Caco-2 (cell line): ENCODE results near the gene BLZF1. TPM values are rescaled to one million over a fixed set of nuclear protein-coding genes. Genes with fewer than 3 reads are reported as not detected.

Experiments
- BruUV-seq: library from RNA; stranded (reverse); fragments of 400-500 nt; replicated peaks from 2 replicates; lab custom pipeline; 2021; lab: Mats Ljungman, UMichigan
- CTCF ChIA-PET: fragments of 300-600 bp; sonication (Branson Sonifier 250); formaldehyde crosslinking; loops from one replicate; lab custom pipeline; 2022; ENCODE audit warnings: antibody characterized with exemption; lab: Charles Lee
- POLR2A ChIA-PET: fragments of 300-600 bp; sonication (Branson Sonifier 250); formaldehyde crosslinking; loops from one replicate; lab custom pipeline; 2022; ENCODE audit warnings: antibody characterized with exemption; lab: Charles Lee
- DNase-seq, 2 experiments: peaks; one replicate each; pipeline versions ENCODE4 v3.0.0 to v3.0.0-alpha.2; 2020 to 2022
- H3K27me3 ChIP-seq: replicated peaks from 2 replicates; pipeline ENCODE4 v1.6.0; 2011; ENCODE audit warnings: low read length; ENCODE audit not compliant: control insufficient read depth, insufficient read depth
- H3K36me3 ChIP-seq: 2 replicates; pipeline ENCODE4 v1.5.1; 2011; ENCODE audit warnings: low read length; ENCODE audit not compliant: control insufficient read depth, insufficient read depth
- H3K4me1 ChIP-seq: fragments of 250-450 bp; sonication (Bioruptor Pico); 2 replicates; pipeline ENCODE4 v1.5.1; 2020; ENCODE audit warnings: mild to moderate bottlenecking
- H3K4me3 ChIP-seq: 2 replicates; pipeline ENCODE4 v1.5.1; 2011; ENCODE audit warnings: low read depth, mild to moderate bottlenecking, control low read depth, low read length
- H3K9me3 ChIP-seq: fragments of 250-450 bp; sonication (Bioruptor Pico); 2 replicates; pipeline ENCODE4 v1.5.1; 2020; ENCODE audit warnings: mild to moderate bottlenecking, moderate library complexity
- H3K27ac Mint-ChIP-seq: one replicate; pipeline ENCODE4 v1.8.0; 2022; ENCODE audit warnings: mixed read lengths; ENCODE audit not compliant: unreplicated experiment
- H3K27me3 Mint-ChIP-seq: one replicate; pipeline ENCODE4 v1.8.0; 2022; ENCODE audit warnings: mixed read lengths; ENCODE audit not compliant: insufficient read depth, unreplicated experiment
- H3K36me3 Mint-ChIP-seq: one replicate; pipeline ENCODE4 v1.8.0; 2022; ENCODE audit warnings: mild to moderate bottlenecking, mixed read lengths; ENCODE audit not compliant: insufficient read depth, unreplicated experiment
- H3K4me1 Mint-ChIP-seq: one replicate; pipeline ENCODE4 v1.8.0; 2022; ENCODE audit warnings: low read depth, mixed read lengths; ENCODE audit not compliant: unreplicated experiment
- H3K4me3 Mint-ChIP-seq: one replicate; pipeline ENCODE4 v1.8.0; 2022; ENCODE audit warnings: mild to moderate bottlenecking, moderate library complexity, mixed read lengths; ENCODE audit not compliant: unreplicated experiment
- H3K9me3 Mint-ChIP-seq: one replicate; pipeline ENCODE4 v1.8.0; 2022; ENCODE audit warnings: mixed read lengths; ENCODE audit not compliant: unreplicated experiment
- CTCF ChIP-seq, 2 experiments: fragments of 200-600 bp in 1 of 2; IDR thresholded peaks; 1 replicate in 1 of 2; 2 replicates in 1 of 2; pipeline versions ENCODE4 v1.5.1 to v1.8.0; 2011 to 2022; ENCODE audit warnings: antibody characterized with exemption in 1 of 2, control low read depth in 1 of 2, inconsistent platforms in 1 of 2, low read depth in 1 of 2, low read length in 1 of 2, mild to moderate bottlenecking in 1 of 2, moderate library complexity in 1 of 2; ENCODE audit not compliant: insufficient read depth in 1 of 2, severe bottlenecking in 1 of 2, unreplicated experiment in 1 of 2
- intact Hi-C: fragments of 100-400 bp; cut with micrococcal nuclease; formaldehyde crosslinking; loops from one replicate; pipeline ENCODE4 v1.10.0; 2022; ENCODE audit not compliant: unreplicated experiment
- total RNA-seq: library from RNA; stranded (reverse); gene quantifications from 2 replicates; pipeline ENCODE4 v1.2.3, GENCODE V29; 2022

BLZF1 gene
- total RNA-seq, 1 experiment from 2014 or later, result 23.5 TPM

GRCh38 chr1:169414952-169415351 is 47.0 kb downstream of the BLZF1 start:
- Mint-ChIP-seq H3K4me1 (no peaks in the 10 kb centered on the region), H3K27ac (no peak overlapping the region), H3K4me3 (no peak overlapping the region), H3K36me3 (no peaks in the 10 kb centered on the region), H3K9me3 (no peaks in the 10 kb centered on the region), H3K27me3 (peaks cover 2% of the 10 kb centered on the region)
- Histone ChIP-seq H3K9me3 (no peaks in the 10 kb centered on the region), H3K4me3 (no peak overlapping the region), H3K27me3 (no peaks in the 10 kb centered on the region), H3K4me1 (no peaks in the 10 kb centered on the region), H3K36me3 (no peaks in the 10 kb centered on the region)
- no TSS peak for BruUV-seq
- DNase-seq, result no peak
- ChIA-PET POLR2A (no interaction called here), CTCF (no interaction called here)
- intact Hi-C loops, result no loop called here
- TF ChIP-seq CTCF (IDR thresholded peaks at IDR 0.05; ENCODE audit: insufficient read depth in 1 of 2, low read depth in 1 of 2, low read length in 1 of 2, severe bottlenecking in 1 of 2, unreplicated experiment in 1 of 2), result no peak

GRCh38 chr1:169421309-169421708 is 53.3 kb downstream of the BLZF1 start:
- DNase-seq, result no peak
- CTCF ChIA-PET, result no interaction called here
- Mint-ChIP-seq H3K9me3 (no peaks in the 10 kb centered on the region), H3K36me3 (no peaks in the 10 kb centered on the region), H3K4me1 (peaks cover 7% of the 10 kb centered on the region), H3K4me3 (no peak overlapping the region), H3K27ac (no peak overlapping the region), H3K27me3 (peaks cover 7% of the 10 kb centered on the region)
- Histone ChIP-seq H3K36me3 (no peaks in the 10 kb centered on the region), H3K9me3 (no peaks in the 10 kb centered on the region), H3K4me1 (no peaks in the 10 kb centered on the region), H3K27me3 (no peaks in the 10 kb centered on the region), H3K4me3 (no peak overlapping the region)
- intact Hi-C loops, result no loop called here
- no TSS peak for BruUV-seq
- POLR2A ChIA-PET, result no interaction called here
- TF ChIP-seq CTCF (IDR thresholded peaks at IDR 0.05; ENCODE audit: insufficient read depth in 1 of 2, low read depth in 1 of 2, low read length in 1 of 2, severe bottlenecking in 1 of 2, unreplicated experiment in 1 of 2), result no peak

GRCh38 chr1:169426174-169426705 is 58.2 kb downstream of the BLZF1 start:
- Mint-ChIP-seq H3K27me3 (peaks cover 9% of the 10 kb centered on the region), H3K4me1 (peaks cover 7% of the 10 kb centered on the region), H3K4me3 (no peak overlapping the region), H3K36me3 (no peaks in the 10 kb centered on the region), H3K27ac (no peak overlapping the region), H3K9me3 (no peaks in the 10 kb centered on the region)
- no TSS peak for BruUV-seq
- H3K9me3 ChIP-seq, result no peaks in the 10 kb centered on the region
- intact Hi-C loops, result no loop called here
- no peak for DNase-seq
- H3K27me3 ChIP-seq, result no peaks in the 10 kb centered on the region
- ChIA-PET CTCF (no interaction called here), POLR2A (no interaction called here)
- no peaks in the 10 kb centered on the region for H3K4me1 ChIP-seq
- H3K4me3 ChIP-seq, result no peak overlapping the region
- no peaks in the 10 kb centered on the region for H3K36me3 ChIP-seq
- no peak for TF ChIP-seq CTCF (IDR thresholded peaks at IDR 0.05; ENCODE audit: insufficient read depth in 1 of 2, low read depth in 1 of 2, low read length in 1 of 2, severe bottlenecking in 1 of 2, unreplicated experiment in 1 of 2)
